ENCODE data around the gene SLC6A20.
"Not testable (repeated sequence)": the region's sequence is repeated elsewhere in the genome, so short reads cannot be mapped to it uniquely, and the experiment has no call there.

Gene SLC6A20

DNA sequence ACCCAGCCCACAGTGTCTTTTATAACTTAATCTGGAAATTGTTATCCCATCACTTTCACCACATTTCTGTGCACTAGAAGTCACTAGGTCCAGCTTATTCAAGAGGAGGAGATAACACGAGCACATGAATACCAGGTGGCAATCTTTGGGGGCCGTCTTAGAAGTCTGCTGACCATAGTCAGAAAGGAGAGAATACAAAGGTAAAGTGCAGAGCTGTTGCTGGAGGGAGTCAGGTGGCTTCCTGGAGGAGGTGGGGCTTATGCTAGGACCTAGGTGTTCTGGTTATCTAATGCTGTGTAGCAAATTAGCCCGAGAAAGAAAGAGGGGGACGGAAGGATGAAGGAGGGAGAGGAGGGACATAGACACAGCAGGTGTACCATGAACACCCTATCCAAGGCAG, 46.5 kb downstream of the SLC6A20 start:
- peaks cover 17% of the 10 kb centered on the region for H3K36me3 ChIP-seq (ENCODE audit: insufficient read depth, low read length)
- no peak overlapping the region for H3K27ac ChIP-seq (ENCODE audit: low read depth, low read length)
- no peaks in the 10 kb centered on the region for H3K27me3 ChIP-seq (ENCODE audit: control insufficient read depth in 1 of 2, insufficient read depth in 2 of 2, low read length in 2 of 2)
- no peaks in the 10 kb centered on the region for H3K9me3 ChIP-seq (ENCODE audit: low read length)
- H3K4me1 ChIP-seq (ENCODE audit: insufficient read depth, low read length), result no peaks in the 10 kb centered on the region
- H3K4me3 ChIP-seq (ENCODE audit: low read depth in 1 of 2, low read length in 2 of 2), result no peak overlapping the region
- H3K9ac ChIP-seq (ENCODE audit: low read length), result no peak overlapping the region

DNA sequence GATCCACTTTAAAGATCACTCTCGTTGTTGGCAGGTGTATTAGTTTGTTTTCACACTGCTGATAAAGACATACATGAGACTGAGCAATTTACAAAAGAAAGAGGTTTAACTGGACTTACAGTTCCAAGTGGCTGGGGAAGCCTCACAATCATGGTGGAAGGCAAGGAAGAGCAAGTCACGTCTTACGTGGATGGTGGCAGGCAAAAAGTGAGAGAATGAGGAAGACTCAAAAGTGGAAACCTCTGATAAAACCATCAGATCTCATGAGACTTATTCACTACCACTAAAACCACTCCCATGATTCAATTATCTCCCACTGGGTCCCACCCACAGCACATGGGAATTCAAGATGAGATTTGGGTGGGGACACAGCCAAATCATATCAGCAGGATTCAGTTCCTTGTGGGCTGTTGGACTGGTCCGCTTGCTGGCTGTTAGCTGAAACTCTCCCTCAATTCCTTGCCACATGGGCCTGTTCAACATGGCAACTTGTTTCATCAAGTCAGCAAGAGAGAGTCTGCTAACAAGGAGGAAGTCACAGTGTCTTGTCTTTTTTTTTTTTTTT, 47.2 kb downstream of the SLC6A20 start:
- H3K27me3 ChIP-seq (ENCODE audit: control insufficient read depth in 1 of 2, insufficient read depth in 2 of 2, low read length in 2 of 2); H3K4me3 ChIP-seq (ENCODE audit: low read depth in 1 of 2, low read length in 2 of 2); H3K27ac ChIP-seq (ENCODE audit: low read depth, low read length); H3K4me1 ChIP-seq (ENCODE audit: insufficient read depth, low read length); H3K9ac ChIP-seq (ENCODE audit: low read length); H3K9me3 ChIP-seq (ENCODE audit: low read length): not testable (repeated sequence)
- H3K36me3 ChIP-seq (ENCODE audit: insufficient read depth, low read length), result peaks cover 21% of the 10 kb centered on the region

DNA sequence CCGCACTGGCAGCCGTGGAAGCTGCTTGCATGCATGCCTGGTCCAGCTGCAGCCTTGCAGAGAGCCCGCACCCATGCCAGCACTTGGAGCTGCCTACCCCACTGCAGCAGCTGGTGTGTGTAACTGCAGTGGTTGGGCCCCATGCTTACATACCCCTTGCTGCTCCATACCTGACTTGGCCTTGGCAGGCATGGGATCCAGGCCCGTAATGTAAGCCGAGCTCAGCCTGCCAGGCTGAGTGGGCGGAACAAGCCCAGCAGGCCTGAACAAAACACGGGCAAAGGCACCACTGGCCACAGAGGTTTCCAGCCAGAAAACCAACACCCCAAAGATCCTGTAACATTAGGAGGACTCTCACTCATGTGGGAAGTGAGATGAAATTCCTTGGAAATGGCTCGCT, 48.3 kb downstream of the SLC6A20 start:
- Histone ChIP-seq H3K4me3 (ENCODE audit: low read depth in 1 of 2, low read length in 2 of 2) (no peak overlapping the region), H3K4me1 (ENCODE audit: insufficient read depth, low read length) (no peaks in the 10 kb centered on the region), H3K9me3 (ENCODE audit: low read length) (no peaks in the 10 kb centered on the region), H3K27ac (ENCODE audit: low read depth, low read length) (no peak overlapping the region), H3K27me3 (ENCODE audit: control insufficient read depth in 1 of 2, insufficient read depth in 2 of 2, low read length in 2 of 2) (no peaks in the 10 kb centered on the region), H3K9ac (ENCODE audit: low read length) (no peak overlapping the region), H3K36me3 (ENCODE audit: insufficient read depth, low read length) (peaks cover 28% of the 10 kb centered on the region)

DNA sequence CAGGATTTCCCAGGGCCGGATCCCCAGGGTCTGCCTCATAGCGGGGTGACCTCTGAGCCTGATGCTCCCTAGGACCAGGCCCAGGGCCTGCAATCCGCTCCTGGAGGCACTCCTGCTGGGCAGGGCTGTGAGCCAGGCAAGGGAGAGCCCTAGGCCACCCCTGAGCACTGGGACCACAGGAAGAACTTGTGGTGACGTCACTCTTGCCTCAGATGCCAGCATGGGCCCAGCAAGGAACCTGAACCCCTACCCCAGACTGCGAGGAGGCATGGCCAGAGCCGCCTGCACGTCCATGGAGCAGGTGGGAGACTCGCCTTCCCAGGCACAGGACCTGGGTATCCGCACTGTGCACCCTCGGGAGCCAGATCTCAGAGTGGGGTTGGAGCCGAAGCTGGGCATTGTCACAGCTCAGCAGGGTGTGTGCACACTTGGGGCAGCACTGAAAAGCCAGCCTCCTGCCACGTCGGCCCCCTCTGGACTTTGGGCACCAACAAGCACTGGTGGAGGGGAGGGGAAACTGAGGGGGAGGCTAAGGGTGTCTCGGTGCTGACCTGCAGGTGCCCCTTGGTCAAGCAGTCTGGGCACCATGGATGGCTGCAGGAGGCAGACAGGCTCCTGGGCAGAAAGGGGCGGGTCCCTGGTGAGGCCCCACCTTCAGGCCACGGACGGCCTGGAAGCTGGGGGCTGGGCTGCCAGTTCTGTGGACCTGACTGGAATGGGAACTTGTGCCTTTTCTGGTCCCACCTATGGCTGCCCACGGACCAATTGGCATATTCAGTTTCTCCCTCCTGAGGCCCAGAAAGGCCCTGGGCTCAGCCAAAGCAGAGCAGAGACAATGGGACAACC, 49.3 kb downstream of the SLC6A20 start:
- H3K36me3 ChIP-seq (ENCODE audit: insufficient read depth, low read length), result peaks cover 35% of the 10 kb centered on the region
- no peaks in the 10 kb centered on the region for H3K9me3 ChIP-seq (ENCODE audit: low read length)
- no peak overlapping the region for H3K27ac ChIP-seq (ENCODE audit: low read depth, low read length)
- no peaks in the 10 kb centered on the region for H3K4me1 ChIP-seq (ENCODE audit: insufficient read depth, low read length)
- no peak overlapping the region for H3K4me3 ChIP-seq (ENCODE audit: low read depth in 1 of 2, low read length in 2 of 2)
- H3K27me3 ChIP-seq (ENCODE audit: control insufficient read depth in 1 of 2, insufficient read depth in 2 of 2, low read length in 2 of 2), result no peaks in the 10 kb centered on the region
- H3K9ac ChIP-seq (ENCODE audit: low read length), result no peak overlapping the region

DNA sequence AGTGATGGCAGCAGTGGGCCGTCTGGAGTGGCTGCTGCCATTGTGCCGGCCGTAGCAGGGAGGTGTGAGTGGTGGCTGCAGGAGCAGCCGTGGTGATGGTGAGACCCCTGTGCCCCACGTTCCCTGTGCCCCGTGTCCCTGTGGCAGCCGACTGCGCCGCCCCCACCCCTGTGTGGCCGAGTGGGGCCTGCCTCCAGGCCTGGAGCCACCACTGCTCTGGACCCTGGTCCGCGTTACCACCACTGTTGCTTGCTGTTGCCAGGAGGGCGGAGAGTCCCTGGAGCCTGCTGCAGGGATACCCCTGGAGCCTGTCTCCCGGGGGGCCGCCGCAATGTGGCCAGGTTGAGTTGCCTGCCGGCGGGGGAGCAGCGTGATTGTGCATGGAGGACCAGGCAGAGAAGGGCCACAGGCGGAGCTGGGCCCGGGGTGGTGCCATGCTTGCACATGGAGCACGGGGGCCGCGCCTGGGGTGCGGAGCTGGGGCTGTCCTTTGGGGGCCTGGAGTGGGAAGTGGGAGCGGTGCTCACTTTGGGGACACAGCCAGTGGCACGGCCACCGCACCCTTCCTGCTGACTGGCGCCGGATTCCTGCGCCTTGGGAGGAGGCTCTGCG, 50.1 kb downstream of the SLC6A20 start:
- Histone ChIP-seq H3K9me3 (ENCODE audit: low read length) (no peaks in the 10 kb centered on the region), H3K4me3 (ENCODE audit: low read depth in 1 of 2, low read length in 2 of 2) (no peak overlapping the region), H3K36me3 (ENCODE audit: insufficient read depth, low read length) (peaks cover 42% of the 10 kb centered on the region), H3K27me3 (ENCODE audit: control insufficient read depth in 1 of 2, insufficient read depth in 2 of 2, low read length in 2 of 2) (no peaks in the 10 kb centered on the region), H3K4me1 (ENCODE audit: insufficient read depth, low read length) (no peaks in the 10 kb centered on the region), H3K9ac (ENCODE audit: low read length) (no peak overlapping the region), H3K27ac (ENCODE audit: low read depth, low read length) (no peak overlapping the region)

DNA sequence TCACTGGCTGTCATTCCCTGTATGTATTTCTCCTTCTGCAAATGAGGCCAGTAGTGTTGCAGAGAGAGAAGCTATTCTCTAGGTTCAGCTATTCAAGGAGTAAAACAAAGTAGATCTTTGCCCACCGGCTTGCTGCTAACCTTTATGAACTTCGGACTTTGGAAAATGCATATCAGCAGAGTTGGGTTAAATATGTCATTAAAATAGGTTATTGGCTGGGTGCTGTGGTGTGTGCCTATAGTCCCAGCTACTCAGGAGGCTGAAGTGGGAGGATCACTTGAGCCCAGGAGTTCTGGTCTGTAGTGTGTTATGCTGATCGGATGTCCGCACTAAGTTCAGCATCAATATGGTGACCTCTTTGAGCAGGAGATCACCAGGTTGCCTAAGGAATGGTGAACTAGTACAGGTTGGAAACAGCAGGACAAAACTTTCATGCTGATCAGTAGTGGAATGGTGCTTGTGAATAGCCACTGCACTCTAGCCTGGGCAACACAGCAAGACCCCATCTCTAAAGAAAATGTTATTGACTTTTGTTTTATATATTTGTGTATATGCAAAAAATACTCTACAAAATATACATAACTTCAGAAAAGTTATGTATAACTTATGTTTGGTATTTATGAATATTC, 53.8 kb downstream of the SLC6A20 start:
- Histone ChIP-seq H3K27ac (ENCODE audit: low read depth, low read length) (no peak overlapping the region), H3K9me3 (ENCODE audit: low read length) (no peaks in the 10 kb centered on the region), H3K9ac (ENCODE audit: low read length) (no peak overlapping the region), H3K36me3 (ENCODE audit: insufficient read depth, low read length) (peaks cover 68% of the 10 kb centered on the region), H3K27me3 (ENCODE audit: control insufficient read depth in 1 of 2, insufficient read depth in 2 of 2, low read length in 2 of 2) (no peaks in the 10 kb centered on the region), H3K4me1 (ENCODE audit: insufficient read depth, low read length) (no peaks in the 10 kb centered on the region), H3K4me3 (ENCODE audit: low read depth in 1 of 2, low read length in 2 of 2) (no peak overlapping the region)

DNA sequence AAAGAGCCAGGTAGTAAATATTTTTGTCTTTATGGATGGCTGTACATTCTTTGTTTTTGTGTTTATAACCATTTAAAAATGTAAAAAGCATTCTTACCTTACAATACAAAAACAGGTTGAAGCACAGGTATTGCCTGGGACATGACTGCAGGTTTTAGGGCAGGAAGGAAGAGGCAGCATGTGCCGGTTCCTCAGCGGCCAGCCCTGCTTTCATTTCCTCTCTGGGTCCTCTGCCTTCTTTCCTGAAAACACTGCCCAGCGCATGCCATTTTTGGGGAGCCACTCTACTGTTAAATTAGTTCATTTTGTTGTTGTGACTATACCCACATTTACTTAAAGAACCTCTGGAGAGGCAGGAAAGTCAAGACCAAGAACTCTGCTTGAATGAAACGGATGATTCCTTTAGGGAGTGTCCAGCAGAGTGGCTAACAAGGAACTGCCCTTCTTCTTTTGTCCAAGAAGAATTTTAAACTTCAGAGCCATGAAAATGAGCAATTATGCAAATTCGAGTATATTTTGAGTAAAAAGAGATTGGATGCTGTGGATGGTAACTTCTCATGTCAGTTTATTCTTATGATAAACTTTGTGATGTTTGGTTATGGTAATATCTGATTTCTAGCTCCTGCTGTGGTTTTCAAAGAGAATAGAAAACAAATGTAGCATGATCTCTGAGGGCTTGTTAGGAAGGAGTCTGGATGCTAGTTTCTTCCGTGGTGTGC, 54.4 kb downstream of the SLC6A20 start:
- peaks cover 70% of the 10 kb centered on the region for H3K36me3 ChIP-seq (ENCODE audit: insufficient read depth, low read length)
- no peaks in the 10 kb centered on the region for H3K4me1 ChIP-seq (ENCODE audit: insufficient read depth, low read length)
- no peaks in the 10 kb centered on the region for H3K27me3 ChIP-seq (ENCODE audit: control insufficient read depth in 1 of 2, insufficient read depth in 2 of 2, low read length in 2 of 2)
- no peak overlapping the region for H3K9ac ChIP-seq (ENCODE audit: low read length)
- no peak overlapping the region for H3K4me3 ChIP-seq (ENCODE audit: low read depth in 1 of 2, low read length in 2 of 2)
- H3K9me3 ChIP-seq (ENCODE audit: low read length), result no peaks in the 10 kb centered on the region
- H3K27ac ChIP-seq (ENCODE audit: low read depth, low read length), result no peak overlapping the region

DNA sequence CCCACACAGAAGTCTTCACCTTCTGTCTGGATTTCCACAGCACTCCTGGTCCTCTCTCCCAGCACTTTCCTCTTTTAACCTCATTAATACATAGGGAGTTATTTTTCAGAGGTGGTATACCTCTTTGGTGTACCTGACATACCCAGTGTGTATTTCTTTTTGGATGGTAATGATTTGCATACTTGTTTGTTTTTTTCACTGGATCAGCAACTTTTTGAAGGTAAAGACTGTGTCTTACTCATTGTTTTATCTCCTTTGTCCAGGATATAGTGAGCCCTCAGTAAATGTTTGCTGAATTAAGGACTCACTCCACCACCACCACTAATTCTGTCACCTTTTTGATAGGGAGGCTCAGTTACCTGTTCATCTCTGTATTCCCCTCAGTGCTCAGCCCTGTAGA, 55.1 kb downstream of the SLC6A20 start:
- no peaks in the 10 kb centered on the region for H3K4me1 ChIP-seq (ENCODE audit: insufficient read depth, low read length)
- no peak overlapping the region for H3K4me3 ChIP-seq (ENCODE audit: low read depth in 1 of 2, low read length in 2 of 2)
- H3K9me3 ChIP-seq (ENCODE audit: low read length), result no peaks in the 10 kb centered on the region
- no peak overlapping the region for H3K27ac ChIP-seq (ENCODE audit: low read depth, low read length)
- peaks cover 70% of the 10 kb centered on the region for H3K36me3 ChIP-seq (ENCODE audit: insufficient read depth, low read length)
- no peaks in the 10 kb centered on the region for H3K27me3 ChIP-seq (ENCODE audit: control insufficient read depth in 1 of 2, insufficient read depth in 2 of 2, low read length in 2 of 2)
- H3K9ac ChIP-seq (ENCODE audit: low read length), result no peak overlapping the region

DNA sequence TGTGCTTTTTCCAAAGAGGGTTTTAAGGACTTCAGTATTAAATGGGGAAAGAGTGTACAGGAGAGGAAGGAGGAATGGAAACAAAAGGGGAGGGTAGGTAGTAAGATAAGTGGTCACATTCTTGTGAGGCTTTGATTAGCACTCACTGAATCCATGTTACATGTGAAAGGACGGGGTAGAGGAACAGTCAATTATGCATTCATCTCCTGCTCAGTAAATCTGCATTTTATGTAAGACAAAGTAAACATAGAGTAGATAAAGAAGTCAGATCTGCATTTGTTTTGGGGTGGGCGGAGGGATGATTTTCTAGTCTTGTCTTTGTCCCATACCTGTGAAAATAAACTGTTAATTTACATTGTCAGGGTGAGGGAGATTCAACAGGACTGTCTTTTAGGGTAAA, 56.3 kb downstream of the SLC6A20 start:
- Histone ChIP-seq H3K4me3 (ENCODE audit: low read depth in 1 of 2, low read length in 2 of 2) (no peak overlapping the region), H3K27ac (ENCODE audit: low read depth, low read length) (no peak overlapping the region), H3K27me3 (ENCODE audit: control insufficient read depth in 1 of 2, insufficient read depth in 2 of 2, low read length in 2 of 2) (no peaks in the 10 kb centered on the region), H3K36me3 (ENCODE audit: insufficient read depth, low read length) (peaks cover 72% of the 10 kb centered on the region), H3K9me3 (ENCODE audit: low read length) (no peaks in the 10 kb centered on the region), H3K4me1 (ENCODE audit: insufficient read depth, low read length) (no peaks in the 10 kb centered on the region), H3K9ac (ENCODE audit: low read length) (no peak overlapping the region)

DNA sequence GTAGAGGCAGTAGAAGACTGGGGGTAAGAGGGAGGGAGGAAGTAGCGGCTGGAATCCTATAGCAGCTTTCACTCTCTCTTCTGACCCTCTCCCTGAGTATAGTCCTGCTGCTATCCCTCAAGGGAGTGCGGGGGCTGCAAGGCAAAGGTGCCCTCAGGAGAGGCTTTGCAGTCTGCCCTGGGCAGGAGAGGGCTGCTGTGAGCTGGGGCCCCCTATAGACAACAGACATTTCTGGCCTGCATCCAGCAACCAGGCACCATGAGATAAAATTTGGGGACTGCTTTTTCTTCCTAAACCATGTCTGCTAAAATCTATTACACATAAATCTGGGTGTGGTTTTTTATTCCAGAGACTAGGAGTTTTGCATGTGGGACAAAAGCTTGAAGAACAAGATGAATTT, 59.1 kb downstream of the SLC6A20 start:
- H3K9ac ChIP-seq (ENCODE audit: low read length), result no peak overlapping the region
- H3K27ac ChIP-seq (ENCODE audit: low read depth, low read length), result no peak overlapping the region
- no peak overlapping the region for H3K4me3 ChIP-seq (ENCODE audit: low read depth in 1 of 2, low read length in 2 of 2)
- H3K4me1 ChIP-seq (ENCODE audit: insufficient read depth, low read length), result no peaks in the 10 kb centered on the region
- no peaks in the 10 kb centered on the region for H3K27me3 ChIP-seq (ENCODE audit: control insufficient read depth in 1 of 2, insufficient read depth in 2 of 2, low read length in 2 of 2)
- H3K9me3 ChIP-seq (ENCODE audit: low read length), result no peaks in the 10 kb centered on the region
- H3K36me3 ChIP-seq (ENCODE audit: insufficient read depth, low read length), result peaks cover 78% of the 10 kb centered on the region

DNA sequence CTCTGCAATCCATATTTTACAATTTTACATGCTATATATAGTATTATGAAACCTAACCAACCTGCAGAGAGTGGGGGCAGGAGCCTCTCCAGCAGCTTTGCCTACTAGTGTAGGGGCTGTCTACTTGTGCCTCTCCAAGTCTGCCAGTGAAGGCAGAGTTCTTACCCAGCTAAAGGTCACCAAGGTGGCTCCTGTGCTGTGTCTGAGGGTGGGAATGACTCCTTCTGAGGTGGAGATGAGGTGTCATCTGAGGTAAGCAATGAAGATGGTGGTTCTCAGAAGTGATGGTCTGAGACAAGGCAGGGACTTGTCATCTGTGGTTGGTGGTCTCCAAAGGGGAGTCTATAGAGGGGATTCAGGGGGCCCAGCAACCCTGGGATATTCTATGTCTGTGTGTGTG, 59.6 kb downstream of the SLC6A20 start:
- H3K27me3 ChIP-seq (ENCODE audit: control insufficient read depth in 1 of 2, insufficient read depth in 2 of 2, low read length in 2 of 2), result no peaks in the 10 kb centered on the region
- H3K36me3 ChIP-seq (ENCODE audit: insufficient read depth, low read length), result peaks cover 76% of the 10 kb centered on the region
- no peak overlapping the region for H3K4me3 ChIP-seq (ENCODE audit: low read depth in 1 of 2, low read length in 2 of 2)
- no peak overlapping the region for H3K27ac ChIP-seq (ENCODE audit: low read depth, low read length)
- no peak overlapping the region for H3K9ac ChIP-seq (ENCODE audit: low read length)
- no peaks in the 10 kb centered on the region for H3K9me3 ChIP-seq (ENCODE audit: low read length)
- H3K4me1 ChIP-seq (ENCODE audit: insufficient read depth, low read length), result no peaks in the 10 kb centered on the region
